Left lung (tissue), 10 donors: Measurements from ENCODE around the gene CFTR. TPM values are rescaled to one million over a fixed set of nuclear protein-coding genes. Genes with fewer than 3 reads are reported as not detected.
A peak's percentile ranks its signal among the peaks of the same experiment; 100 is the strongest.

Experiments used
- ATAC-seq: fragments of 200-7000 bp; cut with Tn5 transposase; one replicate; pipeline ENCODE4 v1.9.1; 2020; ENCODE audit warnings: moderate library complexity
- DNase-seq, 4 donors: peaks; one replicate each; pipeline ENCODE4 v3.0.0-alpha.2; 2013 to 2020
- H3K27ac ChIP-seq, 2 donors: fragments of 200-600 bp; sonication (generic) in 1 of 2; one replicate each; pipeline versions ENCODE4 v1.5.0 to v1.8.0; 2020 to 2021
- H3K27me3 ChIP-seq, 2 donors: fragments of 200-600 bp; sonication (generic) in 1 of 2; one replicate each; pipeline versions ENCODE4 v1.5.0 to v1.8.0; 2020 to 2021
- H3K36me3 ChIP-seq, 2 donors: fragments of 200-600 bp; sonication (generic) in 1 of 2; one replicate each; pipeline versions ENCODE4 v1.5.0 to v1.8.0; 2020 to 2021
- H3K4me1 ChIP-seq, 2 donors: fragments of 200-600 bp; one replicate each; pipeline ENCODE4 v1.8.0; 2021
- H3K4me3 ChIP-seq, 2 donors: fragments of 200-600 bp; sonication (generic) in 1 of 2; one replicate each; pipeline versions ENCODE4 v1.5.0 to v1.8.0; 2020 to 2021; ENCODE audit warnings: mild to moderate bottlenecking in 1 of 2
- H3K9me3 ChIP-seq, 2 donors: fragments of 200-600 bp; sonication (generic) in 1 of 2; one replicate each; pipeline versions ENCODE4 v1.5.0 to v1.8.0; 2020 to 2021
- CTCF ChIP-seq, 2 donors: fragments of 200-600 bp; sonication (generic) in 1 of 2; IDR thresholded peaks; one replicate each; pipeline versions ENCODE4 v1.5.0 to v1.8.0; 2021; ENCODE audit warnings: antibody characterized with exemption in 2 of 2
- intact Hi-C, 2 donors: fragments of 100-400 bp; cut with DNase I; formaldehyde crosslinking; loops; one replicate each; pipeline versions ENCODE4 v1.11.2 to v1.14.2; 2022
- polyA plus RNA-seq, 6 donors: library from polyadenylated mRNA; unstranded; fragments of 120-200 nt; gene quantifications; one replicate each; pipeline ENCODE4 v1.2.1, GENCODE V29; 2013; ENCODE audit not compliant: insufficient read length in 6 of 6
- total RNA-seq, 2 donors: library from RNA; stranded (reverse); fragmentation: NEBNext Ultra II Directional; extraction: Animal tissue kit (Norgen Biotek cat#: 25700); gene quantifications; one replicate each; pipeline ENCODE4 v1.2.1, GENCODE V29; 2021
- donor health status: DM: no; HTN: yes; CAD: no.
- donor health status: DM: no; HTN: no; CAD: no.

CFTR gene
- total and polyA plus RNA-seq, 8 donors, result 15.4 to 40.6 (median 31.2) TPM

- ATAC-seq (peak; percentile 39), DNase-seq (no peak)
- intact Hi-C loops, result no loop called here
- Histone ChIP-seq H3K4me3 (peak overlapping the region in 1 of 2 donors; percentile 40), H3K27me3 (peaks cover 0 to 46% of the 10 kb centered on the region in 2 donors), H3K4me1 (no peaks in the 10 kb centered on the region), H3K9me3 (no peaks in the 10 kb centered on the region), H3K27ac (no peak overlapping the region), H3K36me3 (no peaks in the 10 kb centered on the region)
- no peak for TF ChIP-seq CTCF (IDR thresholded peaks at IDR 0.05)
Measured at GRCh38 chr7:117480978-117481377, 1.2 kb downstream of the CFTR start.

- Histone ChIP-seq H3K4me1 (no peaks in the 10 kb centered on the region), H3K4me3 (no peak overlapping the region), H3K36me3 (no peaks in the 10 kb centered on the region), H3K9me3 (no peaks in the 10 kb centered on the region), H3K27ac (no peak overlapping the region), H3K27me3 (peaks cover 0 to 24% of the 10 kb centered on the region in 2 donors)
- DNase-seq (no peak), ATAC-seq (no peak)
- intact Hi-C loops, result no loop called here
- TF ChIP-seq CTCF (IDR thresholded peaks at IDR 0.05), result no peak
Measured at GRCh38 chr7:117485118-117485620, 5.3 kb downstream of the CFTR start.

GRCh38 chr7:117489016-117489415 is 9.2 kb downstream of the CFTR start:
- intact Hi-C loops, result no loop called here
- no peaks in the 10 kb centered on the region for H3K9me3 ChIP-seq
- ATAC-seq (no peak), DNase-seq (no peak)
- H3K4me3 ChIP-seq, result no peak overlapping the region
- no peaks in the 10 kb centered on the region for H3K4me1 ChIP-seq
- no peak for TF ChIP-seq CTCF (IDR thresholded peaks at IDR 0.05)
- H3K36me3 ChIP-seq, result no peaks in the 10 kb centered on the region
- H3K27me3 ChIP-seq, result no peaks in the 10 kb centered on the region
- H3K27ac ChIP-seq, result no peak overlapping the region

- intact Hi-C loops, result no loop called here
- Histone ChIP-seq H3K9me3 (no peaks in the 10 kb centered on the region), H3K4me1 (no peaks in the 10 kb centered on the region), H3K36me3 (no peaks in the 10 kb centered on the region), H3K27ac (no peak overlapping the region), H3K27me3 (no peaks in the 10 kb centered on the region), H3K4me3 (no peak overlapping the region)
- no peak for TF ChIP-seq CTCF (IDR thresholded peaks at IDR 0.05)
- DNase-seq, result no peak
- no peak for ATAC-seq
Measured at GRCh38 chr7:117489430-117489829, 9.6 kb downstream of the CFTR start.

- no peaks in the 10 kb centered on the region for H3K36me3 ChIP-seq
- no peaks in the 10 kb centered on the region for H3K27me3 ChIP-seq
- no peak for TF ChIP-seq CTCF (IDR thresholded peaks at IDR 0.05)
- no peaks in the 10 kb centered on the region for H3K4me1 ChIP-seq
- ATAC-seq, result peak; percentile 25
- H3K27ac ChIP-seq, result no peak overlapping the region
- H3K4me3 ChIP-seq, result no peak overlapping the region
- DNase-seq, result no peak
- intact Hi-C loops, result no loop called here
- no peaks in the 10 kb centered on the region for H3K9me3 ChIP-seq
Measured at GRCh38 chr7:117489911-117490310, 10.1 kb downstream of the CFTR start.
